OCI-LY1 (cell line): Measurements from ENCODE around the gene B9D2.

Experiments
- H2AFZ ChIP-seq: fragments of 200-600 bp; sonication (generic), shearing (Covaris generic); 2 replicates; pipeline ENCODE4 v1.6.0; 2014; ENCODE audit warnings: antibody characterized with exemption, mild to moderate bottlenecking, low read length
- H3F3A ChIP-seq: fragments of 200-600 bp; sonication (generic), shearing (Covaris generic); 2 replicates; pipeline ENCODE4 v1.6.0; 2014; ENCODE audit warnings: mild to moderate bottlenecking, antibody characterized with exemption, low read length, moderate library complexity; ENCODE audit not compliant: insufficient read depth
- H3K27ac ChIP-seq: fragments of 200-600 bp; sonication (generic); 2 replicates; pipeline ENCODE4 v1.5.1; 2014; ENCODE audit warnings: low read length, mixed run types, mild to moderate bottlenecking, low read depth; ENCODE audit not compliant: poor library complexity, severe bottlenecking
- H3K27me3 ChIP-seq: fragments of 200-600 bp; sonication (generic); 2 replicates; pipeline ENCODE4 v1.6.0; 2014; ENCODE audit warnings: antibody characterized with exemption, mild to moderate bottlenecking, low read length, moderate library complexity; ENCODE audit not compliant: insufficient read depth
- H3K36me3 ChIP-seq: fragments of 200-600 bp; sonication (generic); 2 replicates; pipeline ENCODE4 v1.6.1; 2014; ENCODE audit warnings: mild to moderate bottlenecking, antibody characterized with exemption, low read length, moderate library complexity, mixed read lengths; ENCODE audit not compliant: insufficient read depth
- H3K4me1 ChIP-seq: fragments of 200-600 bp; sonication (generic); 2 replicates; pipeline ENCODE4 v1.5.1; 2014; ENCODE audit warnings: mild to moderate bottlenecking, low read length, moderate library complexity; ENCODE audit not compliant: insufficient read depth, severe bottlenecking
- H3K4me2 ChIP-seq: fragments of 200-600 bp; sonication (generic), shearing (Covaris generic); 2 replicates; pipeline ENCODE4 v1.6.1; 2014; ENCODE audit warnings: low read length
- H3K4me3 ChIP-seq: fragments of 200-600 bp; sonication (generic); 2 replicates; pipeline ENCODE4 v1.5.1; 2014; ENCODE audit warnings: low read length, low read depth, mild to moderate bottlenecking, mixed read lengths; ENCODE audit not compliant: poor library complexity, severe bottlenecking
- H3K79me2 ChIP-seq: fragments of 200-600 bp; shearing (Covaris generic); 2 replicates; pipeline ENCODE4 v1.6.1; 2016; ENCODE audit warnings: mixed run types, low read length, mixed read lengths; ENCODE audit not compliant: insufficient read depth
- H3K9ac ChIP-seq: fragments of 200-600 bp; sonication (generic), shearing (Covaris generic); 2 replicates; pipeline ENCODE4 v1.6.1; 2014; ENCODE audit warnings: mild to moderate bottlenecking, low read length, mixed read lengths
- H3K9me2 ChIP-seq: fragments of 200-600 bp; sonication (generic), shearing (Covaris generic); 2 replicates; pipeline ENCODE4 v1.6.1; 2014; ENCODE audit warnings: low read depth, mild to moderate bottlenecking, low read length, mixed read lengths
- H3K9me3 ChIP-seq: fragments of 200-600 bp; shearing (Covaris generic); 2 replicates; pipeline ENCODE4 v1.6.1; 2014; ENCODE audit warnings: low read length, mixed read lengths
- H4K20me1 ChIP-seq: fragments of 200-600 bp; sonication (generic), shearing (Covaris generic); 2 replicates; pipeline ENCODE4 v1.6.0; 2016; ENCODE audit warnings: mild to moderate bottlenecking, low read length; ENCODE audit not compliant: insufficient read depth
- CTCF ChIP-seq: fragments of 200-600 bp; sonication (generic), shearing (Covaris generic); IDR thresholded peaks from 2 replicates; pipeline ENCODE4 v1.5.1; 2017; ENCODE audit warnings: mild to moderate bottlenecking, antibody characterized with exemption, low read length, moderate library complexity, mixed read lengths
- EZH2 ChIP-seq: fragments of 200-600 bp; sonication (generic), shearing (Covaris generic); IDR thresholded peaks from 2 replicates; pipeline ENCODE4 v1.8.0; 2017; ENCODE audit warnings: borderline replicate concordance, mixed run types, mild to moderate bottlenecking, antibody characterized with exemption, low read length, moderate library complexity, mixed read lengths

The B9D2 gene

GRCh38 chr19:41335467-41335866, 28.5 kb downstream of the B9D2 start:
- Histone ChIP-seq H3K27me3 (no peaks in the 10 kb centered on the region), H4K20me1 (no peaks in the 10 kb centered on the region), H3K4me1 (no peaks in the 10 kb centered on the region), H3K9ac (no peak overlapping the region), H3K27ac (no peak overlapping the region), H3F3A (no peaks in the 10 kb centered on the region), H3K36me3 (peaks cover 50% of the 10 kb centered on the region), H3K79me2 (no peaks in the 10 kb centered on the region), H3K9me3 (no peaks in the 10 kb centered on the region), H3K4me2 (no peak overlapping the region), H2AFZ (no peak overlapping the region), H3K9me2 (no peaks in the 10 kb centered on the region), H3K4me3 (no peak overlapping the region)
- no peak for TF ChIP-seq EZH2
- TF ChIP-seq CTCF, result no peak

GRCh38 chr19:41334793-41335192, 29.2 kb downstream of the B9D2 start:
- H3K27ac ChIP-seq, result no peak overlapping the region
- no peak overlapping the region for H3K9ac ChIP-seq
- no peaks in the 10 kb centered on the region for H3K4me1 ChIP-seq
- peaks cover 50% of the 10 kb centered on the region for H3K36me3 ChIP-seq
- H3K9me3 ChIP-seq, result no peaks in the 10 kb centered on the region
- no peaks in the 10 kb centered on the region for H4K20me1 ChIP-seq
- TF ChIP-seq CTCF (no peak), EZH2 (no peak)
- H3K4me2 ChIP-seq, result no peak overlapping the region
- H3K4me3 ChIP-seq, result no peak overlapping the region
- H3K9me2 ChIP-seq, result no peaks in the 10 kb centered on the region
- H3F3A ChIP-seq, result no peaks in the 10 kb centered on the region
- no peaks in the 10 kb centered on the region for H3K79me2 ChIP-seq
- H3K27me3 ChIP-seq, result no peaks in the 10 kb centered on the region
- H2AFZ ChIP-seq, result no peak overlapping the region

DNA sequence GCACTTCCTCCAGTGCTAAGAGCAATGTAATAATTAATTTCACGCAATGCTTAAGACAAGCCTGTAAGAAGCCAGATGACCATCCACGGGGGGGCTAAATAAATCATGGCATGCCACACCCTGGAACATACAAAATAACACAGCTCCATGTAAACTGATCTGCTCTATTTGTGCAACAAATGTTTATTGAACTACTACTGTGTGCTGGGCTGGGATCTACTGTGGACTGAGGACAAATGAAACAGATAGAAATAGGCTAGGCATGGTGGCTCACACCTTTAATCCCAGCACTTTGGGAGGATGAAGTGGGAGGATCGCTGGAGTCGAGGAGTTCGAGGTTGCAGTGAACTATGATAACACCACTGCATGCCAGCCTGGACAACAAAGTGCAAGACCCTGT, 31.5 kb downstream of the B9D2 start:
- peaks cover 17% of the 10 kb centered on the region for H3K4me1 ChIP-seq
- H3K27me3 ChIP-seq, result no peaks in the 10 kb centered on the region
- H2AFZ ChIP-seq, result no peak overlapping the region
- no peaks in the 10 kb centered on the region for H4K20me1 ChIP-seq
- H3K4me3 ChIP-seq, result no peak overlapping the region
- H3K9ac ChIP-seq, result no peak overlapping the region
- no peaks in the 10 kb centered on the region for H3K9me2 ChIP-seq
- no peak overlapping the region for H3K4me2 ChIP-seq
- peaks cover 44% of the 10 kb centered on the region for H3K36me3 ChIP-seq
- TF ChIP-seq EZH2 (no peak), CTCF (no peak)
- no peak overlapping the region for H3K27ac ChIP-seq
- no peaks in the 10 kb centered on the region for H3K9me3 ChIP-seq
- no peaks in the 10 kb centered on the region for H3K79me2 ChIP-seq
- no peaks in the 10 kb centered on the region for H3F3A ChIP-seq
